H1 (cell line): ENCODE results near the gene LAT. TPM values are rescaled to one million over a fixed set of nuclear protein-coding genes. Genes with fewer than 3 reads are reported as not detected.

Source experiments
- EGR1 ChIP-seq: IDR thresholded peaks from 2 replicates; pipeline ENCODE4 v1.6.1; 2011; ENCODE audit warnings: low read depth, low read length, borderline replicate concordance
- POLR2AphosphoS5 ChIP-seq: IDR thresholded peaks from 2 replicates; pipeline ENCODE4 v1.6.1; 2011; ENCODE audit warnings: low read depth, low read length
- RXRA ChIP-seq: IDR thresholded peaks from 2 replicates; pipeline ENCODE4 v1.6.1; 2011; ENCODE audit warnings: low read depth, mild to moderate bottlenecking, low read length, moderate library complexity; ENCODE audit not compliant: insufficient read depth
- SIN3A ChIP-seq, 2 experiments: IDR thresholded peaks in 1 of 2; conservative IDR thresholded peaks in 1 of 2; 2 replicates each; pipeline ENCODE4 v1.6.1; 2011 to 2012; ENCODE audit warnings: low read length in 2 of 2, improper control_type of control experiment in 1 of 2, low read depth in 1 of 2, mild to moderate bottlenecking in 1 of 2
- TAF7 ChIP-seq: optimal IDR thresholded peaks from 2 replicates; pipeline ENCODE3; 2011; ENCODE audit warnings: low read depth, mild to moderate bottlenecking, inconsistent platforms, low read length, moderate library complexity, borderline replicate concordance
- TEAD4 ChIP-seq: IDR thresholded peaks from 2 replicates; pipeline ENCODE4 v1.6.1; 2012; ENCODE audit warnings: low read depth, low read length, inconsistent platforms, mixed read lengths
- USF2 ChIP-seq: IDR thresholded peaks from 2 replicates; pipeline ENCODE4 v1.6.1; 2011; ENCODE audit warnings: low read length, improper control_type of control experiment
- polyA plus RNA-seq, 7 experiments: library from polyadenylated mRNA; depleted of rRNA in 3 of 7; stranded (reverse) in 5 of 7; unstranded in 2 of 7; fragments of >200 nt in 5 of 7; fragments of 200-250 nt in 2 of 7; gene quantifications; 1 replicate in 5 of 7; 2 replicates in 1 of 7; 4 replicates in 1 of 7; pipeline versions ENCODE4 v1.2.1 to v1.2.3, GENCODE V29; 2011 to 2013; ENCODE audit warnings: missing spikeins in 2 of 7, mixed read lengths in 2 of 7
- total RNA-seq: library from RNA; stranded (reverse); fragmentation: NEBNext Ultra II Directional; extraction: Animal tissue kit (Norgen Biotek cat#: 25700); gene quantifications from 2 replicates; pipeline ENCODE4 v1.2.1, GENCODE V29; 2021
- TF ChIP-seq, protein P1 (sequence below): IDR thresholded peaks from 2 replicates; pipeline ENCODE4 v1.6.1; 2011; ENCODE audit warnings: low read depth, mild to moderate bottlenecking, low read length; ENCODE audit not compliant: insufficient read depth

LAT gene
- total and polyA plus RNA-seq, 2 of the 8 experiments (the other 6 are each of a cell fraction or from before 2014, with no cell fraction given): 2.7 to 3.4 TPM

DNA sequence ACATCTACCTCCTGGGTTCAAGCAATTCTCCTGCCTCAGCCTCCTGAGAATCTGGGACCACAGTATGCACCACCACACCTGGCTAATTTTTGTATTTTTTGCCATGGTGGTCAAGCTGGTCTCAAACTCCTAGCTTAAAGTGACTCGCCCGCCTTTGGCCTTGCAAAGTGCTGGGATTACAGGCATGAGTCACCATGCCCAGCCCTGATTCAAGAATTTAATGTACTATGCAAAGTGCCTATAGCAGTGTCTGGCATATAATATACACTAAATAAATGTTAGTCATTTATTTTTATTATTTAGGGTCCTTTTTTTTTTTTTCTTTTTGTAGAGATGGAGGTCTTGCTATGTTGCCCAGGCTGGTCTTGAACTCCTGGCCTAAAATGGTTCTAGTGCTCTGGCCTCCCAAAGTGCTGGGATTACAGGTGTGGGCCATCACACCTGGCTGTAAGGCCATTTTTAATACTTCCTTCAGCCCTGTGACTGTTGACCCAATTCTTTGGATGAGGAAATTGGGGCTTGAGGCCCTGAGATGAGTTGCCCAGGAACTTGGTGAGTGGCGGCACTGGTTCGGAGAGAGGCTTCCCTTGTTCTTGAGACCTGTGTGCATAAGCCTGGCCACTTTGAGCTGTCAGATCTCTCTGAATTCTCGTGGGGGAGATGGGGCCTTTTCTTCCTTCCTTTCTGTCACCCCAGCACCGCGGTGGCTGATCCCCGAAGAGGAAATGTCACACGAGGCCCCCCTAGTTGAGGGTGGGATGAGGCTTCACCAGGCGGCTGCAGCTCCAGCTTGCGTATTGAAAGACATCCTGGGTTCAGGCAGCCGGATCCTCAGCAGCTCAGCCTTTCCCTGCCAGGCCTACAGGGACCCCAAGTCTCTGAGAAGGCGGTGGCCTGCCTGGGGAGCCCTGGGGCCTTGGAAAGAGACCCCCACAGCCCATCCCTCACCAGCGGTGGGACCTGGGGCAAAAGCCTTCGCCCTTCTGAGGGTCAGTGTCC, 38.7 kb downstream of the LAT start (continued):
- no peak for TF ChIP-seq RXRA
- TF ChIP-seq USF2: no peak
- TF ChIP-seq, protein P1, sequence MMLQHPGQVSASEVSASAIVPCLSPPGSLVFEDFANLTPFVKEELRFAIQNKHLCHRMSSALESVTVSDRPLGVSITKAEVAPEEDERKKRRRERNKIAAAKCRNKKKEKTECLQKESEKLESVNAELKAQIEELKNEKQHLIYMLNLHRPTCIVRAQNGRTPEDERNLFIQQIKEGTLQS: no peak
- TF ChIP-seq POLR2AphosphoS5: no peak
- TF ChIP-seq TAF7: no peak
- no peak for TF ChIP-seq TEAD4
- no peak for TF ChIP-seq SIN3A (conservative IDR thresholded peaks at IDR 0.05 in 1 of 2, IDR thresholded peaks at IDR 0.05 in 1 of 2; ENCODE audit: low read depth in 1 of 2, low read length in 2 of 2)
- TF ChIP-seq EGR1: no peak
- TF ChIP-seq, all 59 proteins: peak for 0
